Stimulated activated naive CD4-positive, alpha-beta T cell treated with Interleukin-2 at 50 U/mL for 16 hours (primary cell): ENCODE results near the gene CCDC192.
"Not testable (repeated sequence)": the region's sequence is repeated elsewhere in the genome, so short reads cannot be mapped to it uniquely, and the experiment has no call there.

Source experiments
- DNase-seq: peaks from one replicate; lab custom pipeline; 2025; lab: John Stamatoyannopoulos, UW

Gene CCDC192, protein sequence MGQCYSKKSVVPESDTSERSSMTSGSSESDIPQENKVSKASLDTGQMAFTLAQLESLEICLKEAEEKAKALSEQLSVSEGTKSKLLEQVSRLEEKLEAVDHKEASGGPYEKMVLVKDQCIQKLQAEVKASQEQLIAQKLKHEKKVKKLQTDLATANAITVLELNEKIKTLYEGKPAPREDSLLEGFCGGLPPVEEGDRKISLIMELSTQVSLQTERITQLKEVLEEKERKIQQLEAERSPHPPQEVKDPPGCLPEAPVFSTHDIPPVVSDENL

GRCh38 chr5:127702926-127703561, at the start of gene CCDC192:
CCDC192 (plus strand) TSS chr5:127703391; CDS start chr5:127703446, 55 bp downstream.
- no peak for DNase-seq

- no peak for DNase-seq
These were observed 46.4 kb upstream of the CCDC192 start for GRCh38 chr5:127656825-127657224.

DNA sequence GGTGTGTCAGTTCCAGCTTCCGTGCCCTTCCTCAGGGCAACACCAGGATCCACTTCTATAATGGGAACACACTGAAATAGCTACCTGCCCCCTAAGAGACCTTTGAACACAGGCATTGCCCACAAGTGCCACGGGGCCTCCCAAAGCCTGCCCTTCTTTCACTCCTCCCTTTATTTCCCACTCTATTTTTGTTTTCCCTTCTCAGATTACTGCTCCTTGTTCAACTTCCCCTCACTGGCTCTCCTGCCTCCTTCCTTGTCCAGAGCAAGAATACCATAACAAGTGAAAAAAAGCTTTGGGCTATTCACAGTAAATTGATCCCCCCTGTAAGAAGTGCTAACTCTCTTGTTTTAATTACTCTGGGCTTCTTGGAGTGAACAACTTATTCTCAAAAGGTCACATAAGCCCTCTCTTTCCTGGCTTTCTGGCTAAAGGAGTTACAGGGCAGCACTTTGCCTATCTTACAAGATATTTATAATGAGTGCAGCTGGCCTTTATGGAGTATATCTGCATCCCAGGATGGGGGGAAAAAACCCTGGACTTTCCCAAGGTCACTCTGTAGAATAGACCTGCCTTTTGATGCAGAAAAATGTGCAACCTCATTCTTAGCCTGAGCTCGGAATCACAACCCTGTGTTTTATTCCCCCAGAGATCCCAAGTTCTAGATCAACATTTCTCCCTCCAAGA, 43.0 kb upstream of the CCDC192 start:
- DNase-seq = no peak

GRCh38 chr5:127664093-127664492, 39.1 kb upstream of the CCDC192 start:
- DNase-seq = no peak

DNA sequence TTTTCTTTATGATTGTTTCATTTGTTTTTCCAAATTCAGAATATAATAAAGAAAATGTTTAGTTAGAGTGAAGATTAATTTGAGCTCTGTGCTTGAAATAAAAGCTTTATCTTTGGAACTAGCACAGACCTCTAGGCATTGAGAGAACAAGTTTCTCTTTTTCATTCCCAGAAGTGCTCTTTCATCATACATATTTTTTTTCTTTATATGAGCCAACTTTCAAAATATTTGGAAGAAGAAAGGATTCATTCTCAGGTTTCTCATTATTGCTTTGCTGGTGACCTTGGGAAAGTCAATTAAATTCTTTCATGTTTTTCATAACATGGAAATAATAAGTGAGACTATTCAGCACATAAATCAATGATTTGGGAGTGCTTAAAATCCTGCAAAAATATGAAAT, 37.5 kb upstream of the CCDC192 start:
- no peak for DNase-seq

- no peak for DNase-seq
These were observed 37.0 kb upstream of the CCDC192 start for GRCh38 chr5:127666043-127666716.

DNA sequence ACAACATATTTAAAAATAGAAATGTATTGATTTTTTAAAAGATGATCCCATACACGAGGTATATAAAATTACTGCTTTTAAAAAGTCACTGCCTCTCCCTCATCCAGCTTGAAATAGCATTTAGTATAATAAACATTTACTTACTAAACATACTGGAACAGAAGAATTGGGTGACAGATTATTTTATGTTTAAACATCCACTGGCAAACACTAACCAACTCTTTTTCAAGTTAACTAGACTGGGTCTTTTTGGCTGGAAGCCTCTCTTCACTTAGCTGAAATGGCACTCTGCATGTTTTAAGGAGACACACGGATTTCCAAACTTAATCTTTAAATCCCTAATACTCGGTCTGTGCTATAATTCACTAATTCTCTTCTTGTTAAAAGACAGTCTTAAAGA, 35.3 kb upstream of the CCDC192 start:
- DNase-seq = no peak

DNA sequence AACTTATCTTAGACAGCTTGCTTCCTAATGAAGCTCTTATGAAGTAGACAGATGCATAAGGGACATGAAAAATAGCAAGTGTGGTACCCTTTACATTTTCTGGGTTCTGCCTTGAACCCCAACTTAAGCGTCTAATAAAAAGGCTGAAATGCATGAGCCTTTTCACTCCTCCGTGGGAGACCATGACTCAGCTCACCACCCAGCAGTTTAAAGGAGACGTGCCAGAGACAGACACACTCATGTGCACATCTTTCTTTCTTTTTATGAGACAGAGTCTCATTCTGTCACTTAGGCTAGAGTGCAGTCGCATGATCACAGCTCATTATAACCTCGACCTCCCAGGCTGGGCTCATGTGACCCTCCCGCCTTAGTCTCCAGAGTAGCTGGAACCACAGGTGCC, 32.0 kb upstream of the CCDC192 start:
- no peak for DNase-seq

GRCh38 chr5:127673117-127673800, 29.9 kb upstream of the CCDC192 start:
- no peak for DNase-seq

- not testable (repeated sequence) for DNase-seq
These were observed 26.2 kb upstream of the CCDC192 start for GRCh38 chr5:127676951-127677350.

DNA sequence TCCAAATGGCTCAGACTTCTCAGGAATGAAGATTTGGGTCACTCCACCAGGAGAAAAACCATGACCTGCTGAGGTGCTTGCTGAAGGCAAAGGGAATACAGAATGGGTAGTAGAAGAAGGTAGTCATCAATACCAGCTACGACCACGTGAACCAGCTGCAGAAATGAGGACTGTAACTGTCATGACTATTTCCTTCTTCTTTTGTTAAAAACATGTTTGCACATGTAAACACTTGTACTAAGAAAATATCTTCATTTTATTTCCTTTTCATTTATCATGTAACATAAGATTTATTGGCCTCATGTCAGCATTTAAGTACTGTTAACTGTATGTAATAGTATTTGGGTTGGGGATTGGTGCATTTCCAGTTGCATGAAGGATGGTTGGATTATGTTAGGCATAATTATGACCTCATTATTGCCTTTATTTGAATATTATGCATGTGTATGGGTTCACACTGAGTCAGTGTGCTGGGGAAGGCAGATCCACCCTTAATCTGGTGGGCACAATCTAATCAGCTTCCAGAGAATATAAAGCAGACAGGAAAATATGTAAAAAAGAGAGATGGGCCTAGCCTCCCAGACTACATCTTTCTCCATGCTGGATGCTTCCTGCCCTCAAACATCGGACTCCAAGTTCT, 23.4 kb upstream of the CCDC192 start:
- DNase-seq = not testable (repeated sequence)

DNA sequence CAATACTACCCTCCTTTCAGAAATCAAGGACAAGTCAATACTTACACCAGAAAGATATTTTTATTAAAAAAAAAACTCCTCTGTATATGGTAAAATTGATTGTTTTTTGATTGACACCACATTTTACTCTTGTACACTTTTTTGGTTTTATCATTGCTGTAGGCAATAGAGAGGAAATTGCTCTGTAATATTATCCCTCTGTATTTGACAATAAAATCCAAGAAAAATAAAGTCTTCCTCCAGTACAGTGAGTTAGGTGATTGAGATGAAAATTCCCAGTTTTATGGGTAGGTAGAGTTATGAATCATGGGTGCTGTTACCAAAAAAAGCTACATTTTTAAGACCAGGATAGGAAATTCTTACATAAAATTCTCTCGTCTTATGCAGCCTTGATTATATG, 22.6 kb upstream of the CCDC192 start:
- no peak for DNase-seq

DNA sequence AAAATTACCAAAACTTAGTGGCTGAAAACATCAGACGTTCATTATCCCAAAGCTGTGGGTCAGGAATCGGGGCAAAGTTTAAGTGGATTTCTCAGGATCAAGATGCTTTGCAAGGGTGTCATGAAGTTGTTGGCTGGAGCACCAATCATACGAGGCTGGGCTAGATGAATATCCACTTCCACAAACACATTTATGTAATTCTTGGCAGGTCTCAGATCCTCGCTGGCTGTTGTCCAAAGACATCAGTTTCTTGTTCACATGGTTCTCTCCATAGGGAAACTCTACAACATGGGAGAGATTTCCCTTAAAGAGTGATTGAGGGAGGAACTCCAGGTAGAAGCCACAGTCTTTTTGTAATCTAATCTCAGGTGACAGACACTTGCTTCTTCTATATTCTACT, 20.2 kb upstream of the CCDC192 start:
- no peak for DNase-seq

DNA sequence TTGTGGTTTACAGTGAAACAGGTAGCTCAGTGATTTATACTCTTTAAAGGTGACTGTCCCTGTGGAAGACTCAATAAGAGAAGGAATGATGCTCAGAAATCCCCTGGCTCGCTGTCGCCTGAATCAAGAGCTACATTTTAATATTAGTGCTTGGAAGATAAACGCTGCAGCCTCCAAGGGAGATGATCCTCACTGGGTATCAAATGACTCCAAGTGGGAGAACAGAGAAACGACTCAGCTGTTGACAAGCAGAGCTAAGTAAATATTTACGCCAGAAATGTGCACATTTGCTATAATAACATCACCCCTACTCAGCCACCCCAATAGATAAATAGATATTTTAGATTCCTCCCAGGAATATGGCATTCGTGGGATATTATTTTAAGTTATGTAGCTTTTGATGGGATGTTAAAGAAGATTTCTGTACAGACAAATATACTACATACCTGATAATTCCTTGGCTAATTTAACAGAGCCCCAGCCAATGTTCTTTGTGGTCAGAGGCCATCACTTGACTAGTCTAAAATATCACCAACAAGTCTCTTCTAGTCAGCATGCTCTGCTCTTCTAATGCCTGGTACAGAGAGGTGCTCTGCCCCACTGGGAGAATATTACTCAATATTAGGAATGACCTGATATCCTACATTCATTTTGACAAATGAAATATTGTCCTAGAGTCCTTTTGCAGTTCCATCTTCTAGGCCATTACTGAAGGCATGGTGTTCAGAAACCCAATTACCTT, 18.3 kb upstream of the CCDC192 start:
- no peak for DNase-seq

- no peak for DNase-seq
These were observed 17.5 kb upstream of the CCDC192 start for GRCh38 chr5:127685662-127686061.

DNA sequence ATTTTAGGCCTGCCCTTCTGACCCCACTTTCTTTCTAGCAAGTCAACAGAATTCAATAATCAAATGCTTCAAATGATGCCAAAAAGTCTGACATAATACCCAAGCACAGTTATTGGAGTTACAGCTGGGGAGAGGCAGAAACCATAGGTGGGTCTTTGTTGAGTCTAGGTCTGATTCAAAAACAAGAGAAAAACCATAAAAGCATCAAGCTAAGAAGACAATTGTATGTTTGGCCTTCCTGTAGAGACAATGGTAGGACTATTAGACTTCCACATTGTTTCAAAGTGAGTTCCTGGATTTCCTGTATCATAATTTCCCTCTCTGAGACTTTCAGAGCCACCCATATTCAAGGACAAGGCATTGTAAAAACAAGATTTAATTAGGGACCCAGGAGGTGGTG, 16.8 kb upstream of the CCDC192 start:
- DNase-seq = no peak

DNA sequence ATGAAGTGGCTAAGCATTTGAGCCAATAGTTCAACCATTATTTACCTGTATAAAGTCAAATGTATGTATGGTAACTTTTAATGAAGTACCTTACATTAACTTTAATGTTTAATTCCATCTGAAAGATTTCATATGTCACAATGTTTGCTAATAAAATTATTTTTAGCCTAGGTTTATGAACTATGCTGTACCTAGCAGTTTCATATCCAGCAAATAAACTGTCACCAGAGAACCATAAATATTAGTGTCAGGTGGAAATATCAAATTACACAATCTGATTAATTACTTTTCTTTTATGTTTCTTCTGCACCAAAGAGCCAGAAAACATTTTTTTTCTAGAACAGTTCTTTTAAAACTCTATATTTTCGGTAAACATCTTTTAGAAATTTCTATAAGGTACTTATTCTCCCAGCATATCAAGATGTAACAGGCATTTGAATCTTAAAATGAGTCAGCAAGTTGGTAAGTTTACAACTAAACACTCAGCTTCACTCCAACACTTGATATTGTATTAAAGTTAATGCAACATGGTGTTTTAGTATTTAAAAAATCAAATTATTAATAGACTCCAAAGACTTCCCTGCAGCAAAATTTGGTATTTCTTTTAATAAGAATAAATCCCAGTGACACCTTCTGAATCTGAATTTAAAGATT, 8.5 kb upstream of the CCDC192 start:
- DNase-seq = no peak

DNA sequence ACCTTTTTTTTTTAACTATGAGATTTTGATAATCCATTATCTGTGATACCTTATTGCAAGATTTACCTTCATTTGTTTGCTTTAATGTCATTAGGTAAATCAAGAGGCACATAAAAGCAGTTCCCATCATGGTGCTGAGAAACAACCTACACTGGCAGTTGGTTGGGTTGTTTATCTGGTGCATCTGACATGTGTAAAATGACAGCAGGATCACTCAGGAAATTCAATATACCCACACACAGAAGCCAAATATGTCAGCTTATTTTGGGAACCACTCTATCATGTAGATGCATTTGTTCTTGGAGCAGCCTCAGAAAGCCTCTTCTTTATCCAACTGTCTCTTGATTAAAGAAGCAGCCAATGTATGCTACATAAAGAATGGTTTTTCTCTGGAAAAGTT, 7.8 kb upstream of the CCDC192 start:
- no peak for DNase-seq

- no peak for DNase-seq
These were observed 6.5 kb upstream of the CCDC192 start for GRCh38 chr5:127696683-127697082.

- DNase-seq = no peak
These were observed 5.1 kb upstream of the CCDC192 start for GRCh38 chr5:127697894-127698600.
